GM18868 (cell line): Measurements from ENCODE around the gene NDUFB7.
"Not testable (repeated sequence)": the region's sequence is repeated elsewhere in the genome, so short reads cannot be mapped to it uniquely, and the experiment has no call there.

Source experiments
- ATAC-seq: cut with Tn5 transposase; IDR thresholded peaks from one replicate; pipeline ENCODE4 v1.9.1; 2021; ENCODE audit warnings: mild to moderate bottlenecking, moderate library complexity; ENCODE audit not compliant: unreplicated experiment

NDUFB7 gene

DNA sequence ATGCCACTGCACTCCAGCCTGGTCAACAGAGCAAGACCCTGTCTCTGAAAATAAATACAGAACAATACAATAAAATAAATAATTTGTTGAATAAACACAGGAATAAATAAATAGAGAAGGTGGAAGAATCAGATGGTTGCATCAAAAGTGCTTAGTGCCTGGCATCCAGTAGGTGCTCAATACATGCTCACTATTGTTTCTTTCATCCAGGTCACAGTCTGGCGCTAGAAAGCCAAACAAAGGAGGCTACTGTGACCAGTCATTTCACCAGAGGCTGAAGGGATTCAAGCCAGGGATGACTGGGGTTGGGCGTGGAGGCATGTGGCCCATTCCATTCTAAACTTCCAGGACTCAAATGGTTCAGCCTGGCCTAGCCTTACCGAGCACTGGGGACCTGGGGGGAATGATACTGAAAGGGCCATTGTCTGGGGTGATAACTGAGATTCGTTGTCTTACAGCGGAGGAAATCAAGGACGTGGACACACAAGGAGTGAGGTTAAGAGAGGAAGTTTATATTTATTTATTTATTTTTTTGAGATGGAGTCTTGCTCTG, 3.6 kb upstream of the NDUFB7 start:
- ATAC-seq = no peak

DNA sequence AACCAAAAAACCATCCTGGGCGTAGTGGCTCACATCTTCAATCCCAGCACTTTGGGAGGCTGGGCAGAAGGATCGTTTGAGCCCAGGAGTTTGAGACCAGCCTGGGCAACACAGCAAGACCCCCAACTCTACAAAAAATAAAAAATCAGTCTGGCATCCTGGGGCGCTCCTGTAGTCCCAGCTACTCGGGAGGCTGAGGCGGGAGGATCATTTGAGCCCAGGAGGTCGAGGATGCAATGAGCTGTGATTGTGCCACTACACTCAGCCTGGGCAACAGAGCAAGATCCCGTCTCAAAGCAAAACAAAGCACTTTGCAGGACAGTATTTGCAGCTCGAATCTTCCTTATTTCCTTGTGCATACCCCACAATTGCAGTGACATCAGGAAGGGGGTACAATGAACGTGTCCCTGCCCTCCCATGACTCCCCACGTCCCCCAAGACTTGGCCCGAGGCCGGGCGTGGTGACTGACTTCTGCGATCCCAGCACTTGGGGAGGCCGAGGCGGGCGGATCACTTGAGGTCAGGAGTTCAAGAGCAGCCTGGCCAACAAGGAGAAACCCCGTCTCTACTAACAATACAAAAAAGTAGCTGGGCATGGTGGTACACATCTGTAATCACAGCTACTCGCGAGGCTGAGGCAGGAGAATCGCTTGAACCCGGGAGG, 870 bp downstream of the NDUFB7 start:
- ATAC-seq = no peak

DNA sequence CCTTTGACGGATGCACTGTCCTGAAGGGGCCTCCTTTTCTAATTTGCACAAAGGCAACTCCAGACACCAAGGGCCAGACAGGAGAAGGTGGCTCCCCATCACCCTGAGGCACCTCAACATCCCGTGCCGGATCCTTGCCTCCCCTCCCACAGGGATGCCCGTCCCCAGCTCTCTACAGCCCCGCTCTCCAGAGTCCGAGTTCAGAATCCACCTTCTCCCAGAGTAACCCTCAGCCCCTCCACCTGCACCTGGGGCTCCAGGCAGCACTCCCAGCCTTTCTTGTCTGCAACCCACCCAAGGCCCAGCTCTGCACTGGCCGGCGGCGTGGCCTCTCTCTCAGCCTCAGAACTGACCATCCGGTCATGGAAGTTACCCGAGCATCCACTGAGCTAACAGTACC, 4.8 kb downstream of the NDUFB7 start:
- no peak for ATAC-seq

DNA sequence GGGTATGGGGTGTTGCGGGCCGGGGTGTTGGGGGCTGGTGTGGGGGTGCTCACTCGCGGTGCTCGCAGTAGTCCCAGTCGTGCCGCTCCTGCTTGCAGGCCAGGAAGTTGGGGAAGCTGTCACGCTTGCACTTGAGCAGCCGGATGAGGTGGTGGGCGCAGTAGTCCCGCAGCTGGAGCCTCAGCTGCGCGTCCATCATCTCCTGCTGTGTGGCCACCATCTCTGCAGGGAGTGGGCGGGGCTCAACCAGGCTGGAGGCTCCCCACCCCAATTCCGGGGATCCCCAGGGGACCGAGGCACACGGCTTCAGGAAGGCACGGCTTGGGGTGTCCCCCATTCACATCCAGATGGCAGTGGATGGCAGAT, 5.2 kb downstream of the NDUFB7 start:
- ATAC-seq = no peak

DNA sequence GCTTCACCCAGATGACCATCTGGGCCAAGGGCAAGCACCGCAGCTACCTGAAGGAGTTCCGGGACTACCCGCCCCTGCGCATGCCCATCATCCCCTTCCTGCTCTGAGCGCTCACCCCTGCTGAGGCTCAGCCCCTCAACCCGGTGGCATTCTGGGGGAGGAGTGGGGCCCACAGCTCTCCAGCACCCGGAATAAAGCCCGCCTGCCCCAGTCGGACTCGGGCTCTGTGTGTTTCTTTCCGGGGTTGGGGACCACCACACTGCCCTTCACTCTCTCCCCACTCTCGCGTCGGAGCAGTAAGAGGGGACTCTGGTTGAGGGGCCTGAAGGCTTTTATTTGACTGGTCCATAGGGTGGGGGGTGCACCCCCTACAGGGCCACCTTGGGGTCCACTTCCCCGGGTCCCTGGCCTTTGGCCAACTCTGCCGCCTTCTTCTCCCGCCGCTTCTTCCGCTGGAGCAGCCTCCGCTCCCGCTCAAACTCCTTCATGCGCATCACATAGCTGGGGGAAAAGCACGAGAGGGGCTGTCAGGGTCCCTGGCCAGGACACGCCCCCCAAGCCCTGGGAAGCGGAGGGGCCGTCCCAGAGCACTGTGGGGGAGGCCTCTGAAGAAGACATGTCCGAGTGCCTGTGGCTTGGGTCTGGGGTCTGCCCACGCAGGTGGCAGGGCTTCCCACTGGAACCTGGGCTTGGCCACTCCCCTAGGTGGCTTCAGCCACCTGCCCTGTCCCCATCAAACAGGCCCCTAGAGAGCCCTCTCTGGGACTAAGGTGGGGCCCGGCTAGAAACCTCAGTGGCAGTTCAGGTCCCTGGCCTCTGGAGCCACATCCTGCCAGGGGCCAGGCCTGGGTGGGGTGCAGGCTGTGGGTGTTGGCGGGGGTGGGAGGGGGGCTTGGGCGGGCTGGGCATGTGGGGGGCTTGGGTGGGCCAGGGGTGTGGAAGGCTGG, 5.8 kb downstream of the NDUFB7 start:
- ATAC-seq = no peak

DNA sequence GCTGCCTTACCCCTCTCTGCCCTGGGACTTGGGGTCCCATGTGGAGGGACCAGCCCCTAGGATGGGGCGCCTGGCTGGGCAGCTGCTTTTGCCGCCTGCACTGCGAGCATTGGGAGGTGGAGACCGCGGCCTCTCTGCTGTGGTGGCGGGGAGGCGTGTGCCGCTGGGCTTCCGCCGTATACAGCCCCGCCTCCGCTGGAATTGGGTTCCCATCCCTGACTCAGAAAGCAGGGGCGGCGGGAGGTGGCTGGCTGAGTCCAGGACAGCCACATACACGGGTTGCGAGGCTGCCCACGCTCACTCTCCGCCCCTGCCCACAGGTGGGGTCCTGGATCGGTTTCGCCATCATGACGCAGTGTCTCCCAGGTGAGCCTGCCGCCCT, 6.6 kb downstream of the NDUFB7 start:
- ATAC-seq = no peak

DNA sequence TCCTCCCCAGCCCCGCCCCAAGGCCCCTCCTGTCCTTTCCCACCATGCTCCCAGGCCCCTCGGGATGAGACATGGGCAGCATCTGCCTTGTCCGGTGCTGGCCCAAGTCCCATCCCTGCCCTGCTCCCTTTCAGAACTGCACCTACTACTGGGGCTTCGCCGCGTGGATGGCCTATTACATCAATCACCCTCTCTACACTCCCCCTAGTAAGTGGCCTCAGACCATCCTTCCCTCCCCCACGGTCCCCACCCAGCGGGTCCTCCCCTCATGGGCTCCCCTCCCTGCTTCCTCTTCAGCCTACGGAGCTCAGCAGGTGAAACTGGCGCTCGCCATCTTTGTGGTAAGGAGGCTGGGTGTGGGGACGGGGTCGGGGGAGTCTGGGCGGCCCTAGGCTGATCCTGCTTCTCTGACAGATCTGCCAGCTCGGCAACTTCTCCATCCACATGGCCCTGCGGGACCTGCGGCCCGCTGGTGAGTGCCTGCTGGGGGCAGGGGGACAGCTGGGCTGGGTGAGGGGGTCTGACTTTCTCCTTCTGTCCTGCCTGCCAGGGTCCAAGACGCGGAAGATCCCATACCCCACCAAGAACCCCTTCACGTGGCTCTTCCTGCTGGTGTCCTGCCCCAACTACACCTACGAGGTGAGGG, 7.1 kb downstream of the NDUFB7 start:
- ATAC-seq = not testable (repeated sequence)

DNA sequence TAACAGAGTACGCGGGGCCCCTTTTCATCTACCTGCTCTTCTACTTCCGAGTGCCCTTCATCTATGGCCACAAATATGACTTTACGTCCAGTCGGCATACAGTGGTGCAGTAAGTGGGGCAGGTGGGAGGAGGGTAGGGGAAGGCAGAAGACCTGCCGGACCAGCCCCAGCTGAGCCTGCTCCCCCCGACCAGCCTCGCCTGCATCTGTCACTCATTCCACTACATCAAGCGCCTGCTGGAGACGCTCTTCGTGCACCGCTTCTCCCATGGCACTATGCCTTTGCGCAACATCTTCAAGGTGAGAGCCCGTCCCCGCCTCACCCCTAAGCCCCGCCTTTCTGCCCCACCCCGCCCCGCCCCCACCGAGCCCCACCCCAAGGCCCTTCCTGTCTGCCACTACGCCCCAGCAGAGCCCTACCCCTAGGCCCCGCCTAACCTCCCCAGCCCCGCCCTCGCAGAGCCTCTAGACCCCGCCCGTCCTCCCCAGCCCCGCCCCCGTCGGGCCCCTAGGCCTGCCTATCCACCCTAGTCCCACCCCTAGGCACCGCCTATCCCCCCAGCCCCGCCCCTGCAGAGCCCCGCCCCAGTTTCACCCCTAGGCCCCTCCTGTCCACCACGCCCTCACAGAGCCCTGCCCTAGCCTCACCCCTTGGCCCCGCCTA, 7.7 kb downstream of the NDUFB7 start:
- no peak for ATAC-seq

DNA sequence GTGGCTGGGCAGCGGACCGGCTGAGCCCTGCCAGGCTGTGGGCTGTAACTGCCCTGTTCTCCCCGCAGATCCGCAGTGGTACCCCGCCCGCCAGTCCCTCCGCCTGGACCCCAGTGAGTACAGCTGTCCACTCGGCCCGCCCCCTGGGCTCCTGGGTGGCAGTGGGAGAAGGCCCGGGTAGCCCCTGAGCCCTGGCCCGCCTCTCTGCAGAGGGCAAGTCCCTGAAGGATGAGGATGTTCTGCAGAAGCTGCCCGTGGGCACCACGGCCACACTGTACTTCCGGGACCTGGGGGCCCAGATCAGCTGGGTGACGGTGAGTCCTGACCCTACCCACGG, 8.3 kb downstream of the NDUFB7 start:
- no peak for ATAC-seq

DNA sequence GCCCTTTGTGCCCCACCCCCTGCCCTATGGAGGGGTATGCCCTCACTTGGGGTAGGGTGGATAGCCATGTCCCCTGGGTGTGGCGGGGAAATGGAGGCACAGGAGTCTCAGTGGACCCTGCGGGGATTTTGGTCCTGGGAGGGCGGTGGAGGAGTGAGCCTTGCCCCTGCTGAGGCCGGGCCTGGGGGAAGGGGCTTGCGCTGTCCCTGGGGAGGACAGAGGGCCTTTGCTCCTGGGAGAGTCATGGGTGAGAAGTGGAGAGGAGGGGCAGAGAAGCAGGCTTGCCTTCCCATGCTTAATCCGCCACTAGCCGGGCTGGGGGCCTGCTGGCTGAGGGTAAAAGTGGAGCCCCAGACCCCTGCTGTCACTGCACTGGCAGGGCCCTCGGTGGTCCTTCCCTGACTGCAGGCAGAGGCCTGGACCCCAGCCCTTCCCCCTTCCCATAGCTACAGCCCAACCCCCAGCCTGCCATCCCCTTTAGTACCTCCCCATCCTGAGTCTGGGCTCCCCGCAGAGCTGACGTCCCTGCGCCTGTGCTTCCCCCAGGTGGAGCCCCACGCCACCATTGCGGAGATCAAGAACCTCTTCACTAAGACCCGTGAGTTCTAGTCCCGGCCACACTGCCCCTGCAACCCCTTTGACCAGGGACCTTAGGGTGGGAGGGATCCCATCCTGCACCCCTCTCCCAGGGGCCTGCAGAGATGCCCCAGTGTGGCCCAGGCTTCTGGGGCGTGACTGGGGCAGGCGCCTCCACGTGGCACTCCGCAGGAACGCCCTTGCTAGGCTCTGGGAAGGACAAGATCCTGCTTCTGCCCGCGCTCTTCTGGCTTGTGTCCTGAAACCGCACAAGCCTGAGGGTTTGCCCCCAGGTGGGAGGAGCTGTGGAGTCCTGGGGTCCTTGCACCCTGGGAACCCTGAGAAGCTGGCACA, 8.9 kb downstream of the NDUFB7 start:
- ATAC-seq = no peak

DNA sequence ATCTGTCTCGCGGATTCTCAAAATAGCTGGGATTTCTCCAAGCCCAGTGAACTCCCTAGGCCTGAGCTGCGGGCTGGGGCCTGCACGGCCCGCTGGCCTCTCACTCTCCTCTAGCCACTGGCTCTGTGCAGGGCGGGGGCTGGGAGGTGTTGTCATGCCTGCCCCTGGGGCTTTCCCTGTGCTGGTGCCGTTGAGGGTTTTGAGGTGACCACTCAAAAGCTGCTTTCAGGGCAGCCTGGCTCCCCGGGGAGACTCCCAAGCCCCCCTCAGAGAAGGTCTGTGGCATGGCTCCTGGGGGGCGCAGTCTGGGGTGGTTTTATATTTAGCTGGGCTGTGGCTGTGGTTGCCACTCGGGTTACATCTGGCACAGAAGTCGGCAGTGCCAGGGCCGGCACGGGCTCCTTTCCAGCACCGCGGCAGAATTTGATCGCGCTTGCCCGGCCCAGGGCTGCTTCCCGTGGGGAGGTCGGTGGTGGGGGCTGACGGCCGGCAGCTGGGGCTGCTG, 10.0 kb downstream of the NDUFB7 start:
- ATAC-seq = no peak

DNA sequence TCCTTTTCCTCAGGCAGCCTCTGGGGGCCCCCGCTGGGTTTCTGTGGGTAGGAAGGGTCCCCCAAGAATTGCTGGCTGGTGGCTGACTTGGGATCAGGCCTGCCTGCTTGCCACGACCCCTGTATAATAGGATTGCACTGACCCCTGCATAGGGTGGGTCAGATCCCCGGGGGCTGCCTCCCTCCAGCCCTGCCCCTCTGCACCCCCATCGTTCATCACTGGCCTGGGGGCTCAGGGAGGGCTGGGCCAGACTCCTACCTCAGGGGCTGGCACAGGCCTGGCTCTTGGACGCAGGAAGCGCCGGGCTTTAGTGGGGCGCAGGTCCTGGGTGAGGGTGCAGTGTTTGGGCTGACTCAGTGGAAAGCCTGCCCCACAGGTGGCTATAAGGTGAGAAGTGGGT, 10.6 kb downstream of the NDUFB7 start:
- ATAC-seq = no peak

DNA sequence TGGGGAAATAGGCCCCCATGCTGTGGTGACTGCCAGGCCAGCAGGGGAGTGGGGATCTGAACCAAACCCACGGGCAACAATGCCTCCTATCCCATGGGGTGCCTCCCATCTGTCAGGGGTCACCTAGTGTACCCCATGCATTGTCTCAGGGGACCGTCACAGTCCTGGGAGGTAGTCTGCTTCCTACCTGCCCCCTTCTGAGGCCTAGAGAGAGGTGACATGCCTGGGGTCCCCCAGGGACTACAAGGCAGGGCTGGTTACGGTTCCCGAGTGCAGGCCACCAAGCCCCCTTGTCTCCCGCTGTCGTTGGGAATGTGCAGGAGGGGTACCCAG, 11.1 kb downstream of the NDUFB7 start:
- ATAC-seq = no peak

DNA sequence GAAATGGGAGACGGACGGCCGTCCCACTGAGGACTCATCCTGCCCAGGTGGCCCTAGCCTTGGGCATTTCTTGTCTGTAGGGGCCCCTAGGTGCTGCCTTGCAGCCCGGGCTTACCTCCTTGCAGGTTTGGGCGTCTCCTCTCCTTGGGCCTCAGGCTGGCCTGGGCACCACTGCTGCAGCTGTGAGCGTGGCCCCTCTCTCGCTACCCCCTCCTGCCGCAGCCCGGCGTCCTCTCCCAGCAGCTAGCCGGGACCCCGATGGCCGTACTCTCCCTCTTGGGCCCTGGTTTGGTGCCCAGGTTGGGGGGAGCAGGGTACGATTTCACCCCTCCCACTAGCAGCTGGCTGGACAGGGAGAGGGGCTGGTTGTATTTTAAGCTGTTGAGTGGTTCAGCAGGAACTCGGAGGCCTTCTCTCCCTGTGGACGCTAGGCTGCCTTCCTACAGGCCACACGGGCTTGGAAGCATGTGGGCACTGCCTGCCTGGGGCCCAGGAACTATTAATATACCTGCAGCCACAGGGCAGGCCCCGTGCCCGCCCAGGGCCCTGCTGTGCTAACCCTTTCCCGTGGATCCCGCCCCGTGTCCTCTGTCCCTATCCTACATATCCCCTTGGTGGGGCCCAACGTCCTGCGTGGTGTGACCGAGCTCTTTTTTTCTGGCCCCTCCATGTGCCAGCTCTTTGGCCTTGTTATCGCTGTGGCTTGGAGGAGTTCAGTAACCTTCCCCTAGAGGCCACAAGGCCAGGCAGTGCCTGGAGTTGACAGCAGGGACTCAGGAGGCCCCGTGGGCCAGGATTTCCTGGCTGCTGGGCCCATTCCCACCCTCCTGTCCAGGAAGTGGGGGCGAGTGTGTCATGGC, 11.7 kb downstream of the NDUFB7 start:
- ATAC-seq = no peak

DNA sequence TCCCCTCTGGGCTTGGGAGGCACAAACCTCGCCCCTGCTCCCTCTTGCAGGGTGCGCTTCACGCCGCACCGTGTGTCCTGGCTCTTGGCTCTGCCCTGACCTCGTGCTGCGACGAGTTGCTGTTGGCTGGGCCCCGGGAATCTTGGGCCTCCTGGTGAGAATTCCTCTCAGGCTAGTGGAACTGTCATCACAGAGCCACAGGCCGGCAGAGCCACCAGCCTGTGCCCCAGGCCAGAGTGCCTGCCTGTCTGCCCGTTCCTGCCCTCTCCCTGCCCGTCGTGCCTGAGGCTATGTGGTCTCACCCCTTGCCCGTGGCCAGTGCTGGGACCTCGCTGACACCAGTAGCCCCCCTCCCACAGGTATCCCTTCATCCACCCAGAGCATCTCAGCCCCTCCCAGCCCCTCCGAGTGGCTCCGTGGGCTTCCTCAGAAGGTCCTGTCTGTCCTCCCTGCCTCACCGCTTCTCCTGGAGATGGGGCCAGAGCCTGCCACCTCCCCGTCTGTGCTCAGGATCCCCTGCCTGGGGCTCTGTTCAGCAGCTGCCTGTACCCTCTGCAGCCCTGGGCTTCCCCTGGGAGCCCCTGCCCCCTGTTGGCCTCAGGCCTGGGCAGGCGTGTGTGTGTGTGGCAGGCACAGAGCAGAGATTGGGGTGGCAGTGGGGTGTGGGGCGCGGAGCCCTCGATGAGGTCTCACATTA, 13.3 kb downstream of the NDUFB7 start:
- no peak for ATAC-seq

DNA sequence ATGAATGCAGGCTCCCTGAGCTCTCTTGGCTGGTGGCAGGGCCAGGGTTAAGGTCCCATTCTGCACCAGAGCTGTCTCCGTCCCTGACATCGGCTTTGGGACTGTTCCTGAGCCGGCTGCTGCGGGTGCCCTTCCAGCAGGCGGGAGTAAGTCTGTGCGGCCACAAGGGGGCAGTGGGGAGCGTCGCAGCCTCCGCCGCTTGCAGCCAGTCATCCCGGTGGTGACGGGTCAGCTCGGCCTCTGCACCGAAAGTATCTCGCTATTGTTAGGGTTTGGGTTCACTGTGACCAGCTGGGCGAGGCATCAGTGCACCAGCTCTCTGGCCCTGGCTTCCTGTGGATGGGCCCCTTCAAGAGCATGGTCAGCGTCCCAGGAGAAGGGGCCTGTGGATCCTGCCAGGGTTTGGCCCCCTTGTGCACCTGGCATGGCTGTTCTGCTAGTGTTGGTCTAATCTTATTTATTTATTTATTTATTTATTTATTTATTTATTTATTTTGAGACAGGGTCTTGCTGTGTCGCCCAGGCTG, 15.1 kb downstream of the NDUFB7 start:
- no peak for ATAC-seq

DNA sequence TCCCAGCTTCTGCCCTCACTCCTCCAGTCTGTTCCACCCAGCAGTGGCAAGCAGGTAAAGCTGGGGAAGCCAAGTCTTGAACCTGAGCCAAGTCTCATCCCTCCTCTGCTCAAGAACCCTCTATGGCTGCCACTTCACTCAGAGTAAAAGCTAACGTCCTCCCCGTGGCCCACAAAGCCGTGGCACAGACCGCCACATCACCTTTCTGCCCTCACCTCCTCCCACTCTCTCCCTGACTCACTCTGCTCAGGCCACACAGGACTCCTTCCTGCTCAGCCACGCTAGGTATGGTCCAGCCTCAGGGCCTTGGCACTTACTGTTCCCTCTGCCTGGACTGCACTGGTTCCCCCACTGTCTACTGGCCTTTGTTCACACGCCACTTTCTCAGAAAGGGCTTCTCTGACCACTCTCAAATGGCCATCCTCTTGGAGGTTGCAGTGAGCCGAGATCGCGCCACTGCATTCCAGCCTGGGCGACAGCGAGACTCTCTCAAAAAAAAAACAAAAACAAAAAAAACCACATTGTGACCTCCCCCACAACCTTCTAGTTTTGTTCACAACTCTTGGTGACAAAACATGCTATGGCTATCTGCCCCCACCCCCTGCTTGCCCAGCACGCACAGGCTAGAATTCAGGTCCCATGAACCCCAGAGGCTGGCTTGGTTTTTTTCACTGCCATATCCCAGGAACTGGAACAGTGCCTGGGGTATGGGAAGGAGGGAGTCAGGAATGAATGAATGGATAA, 15.8 kb downstream of the NDUFB7 start:
- ATAC-seq = no peak

DNA sequence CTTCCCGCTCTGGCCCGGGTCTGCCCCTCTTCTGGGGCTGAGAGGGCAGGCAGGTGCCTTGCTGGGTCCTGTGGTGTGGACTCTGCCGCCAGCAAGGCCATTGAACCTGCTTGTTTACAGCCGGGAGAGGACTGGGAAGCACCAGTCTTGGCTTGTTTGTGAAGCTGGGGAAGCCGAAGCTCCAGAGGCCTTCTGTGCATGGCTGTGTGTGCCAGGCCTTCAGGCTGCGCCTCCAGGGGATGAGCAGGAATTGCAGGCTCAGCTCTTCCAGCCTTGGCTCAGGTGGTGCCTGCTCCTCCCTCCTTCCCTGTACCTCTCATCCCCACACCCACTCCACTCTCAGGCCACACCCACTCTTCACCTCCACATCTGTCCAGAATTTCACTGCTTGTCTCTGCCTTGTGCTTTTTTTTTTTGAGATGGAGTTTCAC, 17.5 kb downstream of the NDUFB7 start:
- no peak for ATAC-seq
